ENCODE measurements around the gene NFASC.

GRCh38 chr1:204971517-204972336 lies 101.1 kb downstream of the NFASC start:
- TF ChIP-seq USF2 (CRISPR knock-in tag; IDR thresholded peaks at IDR 0.05) (no peak), USF1 (CRISPR knock-in tag; IDR thresholded peaks at IDR 0.05) (no peak), TP53 (CRISPR knock-in tag; IDR thresholded peaks at IDR 0.05) (no peak), ETV6 (CRISPR knock-in tag; IDR thresholded peaks at IDR 0.05) (no peak), ESRRA (CRISPR knock-in tag; IDR thresholded peaks at IDR 0.05; ENCODE audit: borderline replicate concordance) (no peak), MXD4 (CRISPR knock-in tag; IDR thresholded peaks at IDR 0.05; ENCODE audit: borderline replicate concordance) (no peak)

All from WTC11 (cell line).